ENCODE data around the gene HS6ST1. TPM values are rescaled to one million over a fixed set of nuclear protein-coding genes. Genes with fewer than 3 reads are reported as not detected.

The HS6ST1 gene
- total RNA-seq, 2 experiments from 2014 or later, result 7.1 to 8.7 TPM

DNA sequence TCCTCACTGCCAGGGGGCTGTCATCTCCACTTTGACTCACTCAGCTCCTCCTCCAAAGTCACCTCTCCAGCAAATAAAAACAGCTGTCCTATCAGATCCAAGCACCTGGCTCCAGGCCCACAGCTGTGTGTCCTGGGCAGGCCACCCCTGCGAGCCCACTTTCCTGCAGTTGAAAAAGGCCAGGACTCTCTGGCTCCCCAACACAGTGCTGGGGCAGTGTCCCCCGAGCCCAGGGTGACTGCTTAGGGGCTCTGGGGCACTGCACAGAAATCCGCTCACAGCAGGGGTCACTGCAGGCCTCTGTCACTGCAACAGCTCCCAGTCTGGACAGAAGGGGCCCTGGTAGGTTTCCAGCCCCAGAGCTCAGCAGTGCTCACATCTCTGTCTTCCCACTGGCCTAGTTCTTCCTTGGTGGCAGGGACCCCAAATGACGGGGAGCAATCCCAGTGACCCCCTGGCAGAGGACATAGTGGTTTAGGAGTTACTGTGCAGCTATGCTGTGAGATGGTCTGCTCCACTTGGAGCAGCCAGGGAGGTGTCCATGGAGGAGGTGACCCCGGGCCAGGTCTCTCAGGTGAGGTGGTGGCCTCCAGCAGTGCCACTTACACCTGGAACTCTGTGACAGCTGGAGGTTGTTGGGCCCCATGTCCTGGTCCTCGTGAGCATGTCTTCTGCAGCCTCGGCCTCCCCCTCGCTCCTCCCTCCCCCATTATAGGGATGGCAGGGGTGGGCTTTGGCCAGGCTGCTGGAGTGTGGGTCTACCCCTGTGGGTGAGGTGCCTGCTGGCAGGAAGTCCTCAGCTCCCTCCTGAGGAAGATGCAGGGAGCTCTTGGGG lies 35.5 kb downstream of the HS6ST1 start:
- no peaks in the 10 kb centered on the region for H3K27me3 ChIP-seq (ENCODE audit: control insufficient read depth in 1 of 2, insufficient read depth in 2 of 2, low read length in 2 of 2)
- no peak for TF ChIP-seq CTCF (IDR thresholded peaks at IDR 0.05)
- no peak for ATAC-seq (ENCODE audit: poor library complexity)
- Mint-ChIP-seq H3K27ac (no peak overlapping the region), H3K36me3 (ENCODE audit: low read depth) (no peaks in the 10 kb centered on the region), H3K27me3 (no peaks in the 10 kb centered on the region), H3K4me3 (no peak overlapping the region), H3K9me3 (no peaks in the 10 kb centered on the region), H3K4me1 (ENCODE audit: low read depth) (no peaks in the 10 kb centered on the region)
- ChIA-PET POLR2A (no interaction called here), CTCF (no interaction called here)
- peaks cover 17% of the 10 kb centered on the region for H3K4me1 ChIP-seq (ENCODE audit: insufficient read depth, low read length)
- intact Hi-C loops (cut with DNase I, micrococcal nuclease), result no loop called here
- no peaks in the 10 kb centered on the region for H3K36me3 ChIP-seq (ENCODE audit: insufficient read depth, low read length)
- H3K27ac ChIP-seq (ENCODE audit: low read depth in 1 of 2, low read length in 2 of 2), result no peak overlapping the region
- H3K4me3 ChIP-seq (ENCODE audit: low read length), result no peak overlapping the region
- peaks cover 0 to 3% of the 10 kb centered on the region in 2 experiments for H3K9me3 ChIP-seq (ENCODE audit: control insufficient read depth in 1 of 2, insufficient read depth in 1 of 2, low read length in 2 of 2)
- no peak for DNase-seq

GRCh38 chr2:128282246-128282975 lies 36.3 kb downstream of the HS6ST1 start:
- H3K4me3 Mint-ChIP-seq, result no peak overlapping the region
- H3K27ac ChIP-seq (ENCODE audit: low read depth in 1 of 2, low read length in 2 of 2), result no peak overlapping the region
- peaks cover 17% of the 10 kb centered on the region for H3K4me1 ChIP-seq (ENCODE audit: insufficient read depth, low read length)
- H3K27me3 Mint-ChIP-seq, result no peaks in the 10 kb centered on the region
- CTCF ChIA-PET, result no interaction called here
- no peaks in the 10 kb centered on the region for H3K9me3 Mint-ChIP-seq
- peaks cover 0 to 3% of the 10 kb centered on the region in 2 experiments for H3K9me3 ChIP-seq (ENCODE audit: control insufficient read depth in 1 of 2, insufficient read depth in 1 of 2, low read length in 2 of 2)
- TF ChIP-seq CTCF (IDR thresholded peaks at IDR 0.05), result no peak
- DNase-seq, result no peak
- H3K27ac Mint-ChIP-seq, result no peak overlapping the region
- no peak for ATAC-seq (ENCODE audit: poor library complexity)
- no peak overlapping the region for H3K4me3 ChIP-seq (ENCODE audit: low read length)
- no peaks in the 10 kb centered on the region for H3K27me3 ChIP-seq (ENCODE audit: control insufficient read depth in 1 of 2, insufficient read depth in 2 of 2, low read length in 2 of 2)
- POLR2A ChIA-PET, result no interaction called here
- H3K4me1 Mint-ChIP-seq (ENCODE audit: low read depth), result no peaks in the 10 kb centered on the region
- no peaks in the 10 kb centered on the region for H3K36me3 ChIP-seq (ENCODE audit: insufficient read depth, low read length)
- intact Hi-C loops (cut with DNase I, micrococcal nuclease), result no loop called here
- H3K36me3 Mint-ChIP-seq (ENCODE audit: low read depth), result no peaks in the 10 kb centered on the region

DNA sequence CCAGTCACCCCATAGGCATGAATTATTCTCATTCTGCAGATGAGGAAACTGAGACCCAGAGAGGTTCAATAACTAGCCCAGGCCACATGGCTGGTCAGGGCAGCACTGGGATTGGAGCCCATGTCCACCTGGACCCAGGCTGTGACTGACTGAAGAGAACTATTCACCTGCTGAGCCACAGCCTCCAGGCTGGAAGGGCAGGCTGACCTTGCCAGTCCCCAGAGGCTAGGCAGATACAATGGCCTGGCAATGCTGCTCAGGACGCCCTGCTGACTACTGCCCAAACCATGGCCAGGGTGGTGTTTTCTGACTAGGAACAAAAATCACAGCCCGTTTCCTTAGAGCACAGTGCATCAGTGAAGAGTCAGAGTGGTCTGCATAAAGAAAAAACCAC lies 36.8 kb downstream of the HS6ST1 start:
- H3K27ac ChIP-seq (ENCODE audit: low read depth in 1 of 2, low read length in 2 of 2), result no peak overlapping the region
- H3K27me3 ChIP-seq (ENCODE audit: control insufficient read depth in 1 of 2, insufficient read depth in 2 of 2, low read length in 2 of 2), result no peaks in the 10 kb centered on the region
- ChIA-PET POLR2A (no interaction called here), CTCF (no interaction called here)
- no peak overlapping the region for H3K27ac Mint-ChIP-seq
- H3K9me3 Mint-ChIP-seq, result no peaks in the 10 kb centered on the region
- H3K4me3 Mint-ChIP-seq, result no peak overlapping the region
- intact Hi-C loops (cut with DNase I, micrococcal nuclease), result no loop called here
- H3K36me3 ChIP-seq (ENCODE audit: insufficient read depth, low read length), result no peaks in the 10 kb centered on the region
- H3K4me3 ChIP-seq (ENCODE audit: low read length), result no peak overlapping the region
- peaks cover 4% of the 10 kb centered on the region for H3K36me3 Mint-ChIP-seq (ENCODE audit: low read depth)
- H3K4me1 ChIP-seq (ENCODE audit: insufficient read depth, low read length), result peaks cover 17% of the 10 kb centered on the region
- DNase-seq (no peak), ATAC-seq (ENCODE audit: poor library complexity) (no peak)
- peaks cover 0 to 7% of the 10 kb centered on the region in 2 experiments for H3K9me3 ChIP-seq (ENCODE audit: control insufficient read depth in 1 of 2, insufficient read depth in 1 of 2, low read length in 2 of 2)
- TF ChIP-seq CTCF (IDR thresholded peaks at IDR 0.05), result no peak
- no peaks in the 10 kb centered on the region for H3K4me1 Mint-ChIP-seq (ENCODE audit: low read depth)
- no peaks in the 10 kb centered on the region for H3K27me3 Mint-ChIP-seq
